Tibial nerve (tissue), 4 donors: ENCODE data around the gene PARN.

ENCODE experiments used
- CTCF ChIP-seq, 5 experiments: fragments of 200-600 bp in 3 of 5; fragments of 450-650 bp in 2 of 5; sonication (generic) in 3 of 5; IDR thresholded peaks; one replicate each; pipeline ENCODE4 v1.5.1; 2016 to 2019; ENCODE audit warnings: antibody characterized with exemption in 5 of 5, mild to moderate bottlenecking in 3 of 5, moderate library complexity in 2 of 5
- EP300 ChIP-seq, 2 donors: sonication (generic); formaldehyde crosslinking; IDR thresholded peaks; one replicate each; pipeline ENCODE4 v1.6.1; 2017; ENCODE audit warnings: antibody characterized with exemption in 2 of 2, mild to moderate bottlenecking in 1 of 2

DNA sequence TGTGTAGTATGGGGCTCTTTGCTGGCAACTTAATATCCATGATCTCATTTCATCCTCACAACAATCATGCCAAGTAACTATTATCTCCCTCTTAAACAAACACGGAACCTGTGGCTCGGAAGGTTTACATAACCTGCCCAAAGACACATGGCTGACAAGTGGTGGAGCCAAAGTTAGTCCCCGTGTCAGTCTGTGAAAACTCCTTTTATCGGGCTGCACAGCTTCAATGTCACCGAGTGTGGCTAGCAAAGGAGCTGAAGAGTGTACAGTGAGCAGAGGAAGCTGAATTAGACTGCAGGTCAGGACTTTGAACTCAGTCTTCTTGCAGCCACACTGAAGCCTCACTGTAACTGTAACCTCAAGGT lies 80.3 kb downstream of the PARN start:
- TF ChIP-seq CTCF (IDR thresholded peaks at IDR 0.05) (no peak), EP300 (IDR thresholded peaks at IDR 0.05) (no peak)
